Neural cell (in vitro differentiated cells): ENCODE data around the gene IFT81. TPM values are rescaled to one million over a fixed set of nuclear protein-coding genes. Genes with fewer than 3 reads are reported as not detected.

Source experiments
- H2AFZ ChIP-seq: fragments of 200-600, 300-800 bp; sonication (generic), shearing (Covaris generic); 2 replicates; pipeline ENCODE4 v1.6.0; 2014; ENCODE audit warnings: low read depth, mild to moderate bottlenecking, antibody characterized with exemption, low read length, moderate library complexity
- H3F3A ChIP-seq: fragments of 200-600 bp; shearing (Covaris generic); 2 replicates; pipeline ENCODE4 v1.6.1; 2016; ENCODE audit warnings: mild to moderate bottlenecking, moderate library complexity, mixed read lengths, antibody characterized with exemption, low read length; ENCODE audit not compliant: insufficient read depth, poor library complexity, severe bottlenecking
- H3K27ac ChIP-seq: fragments of 200-600, 300-800 bp; sonication (generic), shearing (Covaris generic); 2 replicates; pipeline ENCODE4 v1.5.1; 2014; ENCODE audit warnings: mild to moderate bottlenecking, low read length, moderate library complexity
- H3K27me3 ChIP-seq: fragments of 300-800, 200-600 bp; sonication (generic), shearing (Covaris generic); 2 replicates; pipeline ENCODE4 v1.6.0; 2014; ENCODE audit warnings: mild to moderate bottlenecking, low read depth, low read length, moderate library complexity; ENCODE audit not compliant: insufficient read depth
- H3K36me3 ChIP-seq: fragments of 300-800, 200-600 bp; sonication (generic), shearing (Covaris generic); 2 replicates; pipeline ENCODE4 v1.5.1; 2014; ENCODE audit warnings: mild to moderate bottlenecking, antibody characterized with exemption, low read length, moderate library complexity; ENCODE audit not compliant: insufficient read depth
- H3K4me2 ChIP-seq: fragments of 300-800, 200-600 bp; sonication (generic), shearing (Covaris generic); 2 replicates; pipeline ENCODE4 v1.6.0; 2014; ENCODE audit warnings: mild to moderate bottlenecking, low read length
- H3K4me3 ChIP-seq: fragments of 300-800, 200-600 bp; sonication (generic), shearing (Covaris generic); 2 replicates; pipeline ENCODE4 v1.5.1; 2014; ENCODE audit warnings: mild to moderate bottlenecking, low read length, moderate library complexity
- H3K79me2 ChIP-seq: fragments of 200-600 bp; shearing (Covaris generic); replicated peaks from 2 replicates; pipeline ENCODE4 v1.6.0; 2014; ENCODE audit warnings: mild to moderate bottlenecking, low read length, moderate library complexity; ENCODE audit not compliant: insufficient read depth
- H3K9ac ChIP-seq: fragments of 300-800, 200-600 bp; sonication (generic), shearing (Covaris generic); 2 replicates; pipeline ENCODE4 v1.6.1; 2016; ENCODE audit warnings: mild to moderate bottlenecking, low read length, mixed read lengths
- H3K9me2 ChIP-seq: fragments of 200-600 bp; shearing (Covaris generic); 2 replicates; pipeline ENCODE4 v1.6.1; 2016; ENCODE audit warnings: mild to moderate bottlenecking, low read length, mixed read lengths; ENCODE audit not compliant: insufficient read depth
- H3K9me3 ChIP-seq: fragments of 200-600, 300-800 bp; sonication (generic), shearing (Covaris generic); 2 replicates; pipeline ENCODE4 v1.6.1; 2016; ENCODE audit warnings: mild to moderate bottlenecking, mixed run types, low read length, moderate library complexity, mixed read lengths
- H4K20me1 ChIP-seq: fragments of 200-600 bp; shearing (Covaris generic); 2 replicates; pipeline ENCODE4 v1.6.1; 2016; ENCODE audit warnings: mild to moderate bottlenecking, mixed run types; ENCODE audit not compliant: insufficient read depth
- CTCF ChIP-seq: fragments of 450-650 bp; IDR thresholded peaks from 2 replicates; pipeline ENCODE4 v1.5.1; 2014; ENCODE audit warnings: antibody characterized with exemption, mild to moderate bottlenecking, moderate library complexity; ENCODE audit not compliant: poor library complexity, severe bottlenecking
- EP300 ChIP-seq: fragments of 450-650 bp; conservative IDR thresholded peaks from 2 replicates; pipeline ENCODE4 v1.6.1; 2014; ENCODE audit warnings: antibody characterized with exemption, mild to moderate bottlenecking, moderate library complexity; ENCODE audit not compliant: poor library complexity, severe bottlenecking
- EZH2 ChIP-seq: fragments of 200-600, 300-800 bp; shearing (Covaris generic), sonication (generic); IDR thresholded peaks from 2 replicates; pipeline ENCODE4 v1.6.1; 2014; ENCODE audit warnings: antibody characterized with exemption, low read length, borderline replicate concordance, mild to moderate bottlenecking; ENCODE audit not compliant: insufficient read depth, poor library complexity, severe bottlenecking
- MXI1 ChIP-seq: fragments of 450-650 bp; conservative IDR thresholded peaks from 2 replicates; pipeline ENCODE4 v1.6.1; 2014; ENCODE audit warnings: antibody characterized with exemption, mild to moderate bottlenecking; ENCODE audit not compliant: poor library complexity, severe bottlenecking
- RAD21 ChIP-seq: fragments of 450-650 bp; conservative IDR thresholded peaks from 2 replicates; pipeline ENCODE4 v1.6.1; 2014; ENCODE audit warnings: antibody characterized with exemption, mild to moderate bottlenecking, moderate library complexity
- REST ChIP-seq: IDR thresholded peaks from 2 replicates; pipeline ENCODE4 v1.6.1; 2012; ENCODE audit warnings: borderline replicate concordance
- SMC3 ChIP-seq: fragments of 450-650 bp; conservative IDR thresholded peaks from 2 replicates; pipeline ENCODE4 v1.6.1; 2014; ENCODE audit warnings: antibody characterized with exemption, mild to moderate bottlenecking, moderate library complexity; ENCODE audit not compliant: poor library complexity
- polyA plus RNA-seq: library from polyadenylated mRNA; depleted of rRNA; stranded (reverse); fragments of >200 nt; gene quantifications from 2 replicates; pipeline ENCODE4 v1.2.3, GENCODE V29; 2014

IFT81 gene
- polyA plus RNA-seq, 1 donor from 2014 or later = 120 TPM

GRCh38 chr12:110091136-110091711 lies 32.9 kb upstream of the IFT81 start:
- Histone ChIP-seq H3K79me2 (no peaks in the 10 kb centered on the region), H3K27ac (no peak overlapping the region), H3K9ac (no peak overlapping the region), H3K9me2 (no peaks in the 10 kb centered on the region), H3K36me3 (no peaks in the 10 kb centered on the region), H2AFZ (no peak overlapping the region), H3K4me3 (no peak overlapping the region), H3K27me3 (no peaks in the 10 kb centered on the region), H3F3A (no peaks in the 10 kb centered on the region), H4K20me1 (no peaks in the 10 kb centered on the region), H3K9me3 (no peaks in the 10 kb centered on the region), H3K4me2 (no peak overlapping the region)
- TF ChIP-seq EZH2 (no peak), RAD21 (no peak), SMC3 (no peak)

- Histone ChIP-seq H3K27me3 (no peaks in the 10 kb centered on the region), H3K9ac (no peak overlapping the region), H3K9me2 (no peaks in the 10 kb centered on the region), H3K4me3 (no peak overlapping the region), H3F3A (no peaks in the 10 kb centered on the region), H3K9me3 (no peaks in the 10 kb centered on the region), H2AFZ (no peak overlapping the region), H4K20me1 (no peaks in the 10 kb centered on the region), H3K4me2 (no peak overlapping the region), H3K36me3 (no peaks in the 10 kb centered on the region), H3K27ac (no peak overlapping the region), H3K79me2 (no peaks in the 10 kb centered on the region)
- no peak for TF ChIP-seq REST
- TF ChIP-seq SMC3 = no peak
These were observed 30.4 kb upstream of the IFT81 start for GRCh38 chr12:110093631-110094311.

DNA sequence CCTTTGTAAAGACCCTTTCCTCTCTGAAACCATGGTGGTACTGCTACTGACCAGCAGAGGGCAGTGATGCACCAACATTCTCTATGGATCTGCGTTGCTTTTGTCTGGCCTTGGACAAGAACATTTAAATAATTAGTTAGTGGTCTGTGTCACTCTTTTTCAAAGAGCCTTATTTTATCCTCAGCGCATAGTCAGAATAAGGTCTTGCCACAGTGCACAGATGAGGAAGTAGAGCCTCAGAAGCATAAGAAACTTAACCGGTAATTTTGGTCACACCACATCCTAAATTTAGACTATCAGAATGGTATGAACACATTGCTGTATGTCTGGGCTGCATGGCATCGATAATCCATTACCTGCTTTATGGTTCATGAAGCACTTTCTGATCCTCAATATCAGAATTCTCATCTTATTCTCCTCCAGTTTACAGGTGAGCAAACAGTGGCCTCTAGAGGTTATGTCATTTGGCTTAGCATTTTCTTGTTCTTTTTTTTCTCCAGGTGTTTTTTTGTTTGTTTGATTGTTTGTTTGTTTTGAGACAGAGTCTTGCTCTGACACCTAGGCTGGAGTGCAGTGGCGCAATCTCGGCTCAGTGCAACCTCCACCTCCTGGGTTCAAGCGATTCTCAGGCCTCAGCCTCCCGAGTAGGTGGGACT lies 23.7 kb upstream of the IFT81 start:
- Histone ChIP-seq H2AFZ (peak overlapping the region; percentile 47), H3F3A (no peaks in the 10 kb centered on the region), H3K36me3 (no peaks in the 10 kb centered on the region), H4K20me1 (no peaks in the 10 kb centered on the region), H3K79me2 (no peaks in the 10 kb centered on the region), H3K4me3 (no peak overlapping the region), H3K27ac (peak overlapping the region; percentile 7), H3K27me3 (no peaks in the 10 kb centered on the region), H3K4me2 (no peak overlapping the region), H3K9me3 (no peaks in the 10 kb centered on the region), H3K9ac (no peak overlapping the region), H3K9me2 (no peaks in the 10 kb centered on the region)
- TF ChIP-seq SMC3 = peak; percentile 89
- peak; percentile 93 for TF ChIP-seq RAD21
- no peak for TF ChIP-seq MXI1
- TF ChIP-seq CTCF = peak; percentile 96
- TF ChIP-seq EP300 = no peak
